GM18520 (cell line): ENCODE results near the gene MYBL2.
A peak's percentile ranks its signal among the peaks of the same experiment; 100 is the strongest.
"Not testable (repeated sequence)": the region's sequence is repeated elsewhere in the genome, so short reads cannot be mapped to it uniquely, and the experiment has no call there.

Experiments used
- ATAC-seq: cut with Tn5 transposase; IDR thresholded peaks from one replicate; pipeline ENCODE4 v1.9.1; 2021; ENCODE audit not compliant: unreplicated experiment

Gene MYBL2

DNA sequence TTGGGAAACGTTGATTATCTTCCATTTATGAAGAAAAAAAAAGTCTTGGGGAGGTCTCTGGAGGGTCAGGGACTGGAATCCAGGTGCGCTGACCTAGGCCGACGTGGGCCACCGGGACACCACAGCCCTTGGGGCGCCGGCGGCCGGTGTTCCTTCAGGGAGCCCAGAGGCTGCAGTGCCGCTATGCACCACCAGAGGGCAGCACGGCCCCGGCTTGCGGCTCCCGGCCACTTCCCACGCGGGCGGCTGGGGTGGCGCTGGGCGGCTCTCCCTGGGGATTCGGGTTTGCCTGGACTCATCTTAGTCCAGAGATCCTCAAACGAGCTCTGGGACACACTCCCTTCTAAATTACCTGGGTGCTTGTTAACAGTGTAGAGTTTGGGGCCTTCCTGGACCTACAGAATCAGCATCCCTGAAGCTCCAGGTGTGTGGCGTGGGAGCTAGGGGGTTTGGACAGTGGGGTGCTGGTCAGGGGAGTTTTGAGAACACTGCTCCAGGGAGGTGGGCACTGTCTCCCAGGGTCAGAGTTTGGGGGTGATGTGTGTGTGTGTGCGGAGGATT is 82.9 kb downstream of the MYBL2 start:
- no peak for ATAC-seq

DNA sequence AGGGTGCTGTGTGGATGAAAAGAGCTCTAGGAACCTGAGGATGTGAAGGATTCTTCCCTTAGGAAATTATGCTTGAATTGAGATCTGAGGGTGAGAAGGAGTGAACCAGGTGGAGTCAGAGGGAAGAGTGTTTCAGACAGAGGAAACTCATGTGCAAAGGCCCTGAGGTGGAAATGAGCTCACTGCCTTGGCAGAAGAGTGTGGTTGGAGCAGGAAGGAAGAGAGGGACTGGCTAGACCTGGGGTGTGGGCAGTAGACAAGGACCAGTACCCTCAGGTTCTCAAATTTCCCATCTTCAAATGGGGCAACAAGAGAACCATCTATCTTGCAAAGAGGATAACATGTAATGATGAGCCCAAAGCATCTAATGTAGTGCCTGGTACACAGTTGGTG is 83.9 kb downstream of the MYBL2 start:
- no peak for ATAC-seq

DNA sequence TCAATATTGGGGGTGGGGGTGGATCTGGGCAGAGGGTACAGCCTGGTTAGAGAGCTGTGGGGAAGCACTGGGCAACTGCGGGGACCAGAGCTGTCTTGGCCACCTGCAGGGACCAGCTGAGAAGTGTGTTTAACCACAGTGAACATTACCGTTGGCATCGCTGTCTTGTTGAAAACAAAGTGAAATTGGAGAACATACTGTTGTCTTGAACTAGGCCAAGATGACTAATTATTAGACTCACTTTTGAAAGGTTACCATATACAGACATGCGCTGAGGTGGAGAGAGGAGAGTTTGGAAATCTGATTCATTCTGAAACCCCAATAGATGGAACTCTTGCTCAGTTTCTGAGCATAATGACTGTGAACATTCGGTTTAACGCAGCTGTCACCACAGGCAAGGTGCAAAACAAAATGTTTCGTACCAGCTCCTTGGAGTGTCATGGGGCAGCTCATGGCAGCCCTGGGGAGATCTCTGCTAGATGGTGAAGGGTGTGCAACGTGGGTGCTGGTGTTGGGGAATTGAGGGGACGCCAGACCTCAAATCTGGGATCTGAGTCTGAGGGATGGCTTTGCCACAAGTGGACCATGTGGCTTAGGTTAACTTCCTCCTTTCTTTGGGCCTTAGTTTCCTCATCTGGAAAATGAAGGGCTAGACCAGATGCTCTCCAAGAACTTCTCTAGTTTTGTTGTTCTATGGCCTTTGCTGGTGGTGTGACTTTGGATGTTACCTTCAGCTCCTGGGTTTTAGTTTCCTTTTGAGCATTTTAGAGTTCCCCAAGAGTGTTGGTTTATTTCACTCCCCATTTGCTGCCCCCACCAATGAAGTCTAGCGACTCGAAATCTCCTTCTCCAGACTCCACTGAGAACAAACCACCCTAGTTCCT is 84.5 kb downstream of the MYBL2 start:
- peak; percentile 83 for ATAC-seq

DNA sequence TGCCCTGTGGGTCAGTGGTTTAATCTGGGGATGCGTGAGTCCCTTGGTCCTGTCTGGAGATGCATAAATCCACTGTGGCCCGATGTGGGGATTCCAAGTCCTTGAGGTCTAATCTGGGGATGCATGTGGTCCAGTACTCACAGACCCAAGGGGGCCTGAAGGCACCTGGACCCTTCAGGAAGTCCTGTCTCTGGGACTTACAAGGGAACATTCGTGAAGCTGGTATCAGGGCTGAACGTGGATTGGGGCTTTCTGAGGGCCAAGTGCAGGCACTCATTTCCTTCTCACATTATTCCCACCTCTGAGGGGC is 85.1 kb downstream of the MYBL2 start:
- no peak for ATAC-seq

DNA sequence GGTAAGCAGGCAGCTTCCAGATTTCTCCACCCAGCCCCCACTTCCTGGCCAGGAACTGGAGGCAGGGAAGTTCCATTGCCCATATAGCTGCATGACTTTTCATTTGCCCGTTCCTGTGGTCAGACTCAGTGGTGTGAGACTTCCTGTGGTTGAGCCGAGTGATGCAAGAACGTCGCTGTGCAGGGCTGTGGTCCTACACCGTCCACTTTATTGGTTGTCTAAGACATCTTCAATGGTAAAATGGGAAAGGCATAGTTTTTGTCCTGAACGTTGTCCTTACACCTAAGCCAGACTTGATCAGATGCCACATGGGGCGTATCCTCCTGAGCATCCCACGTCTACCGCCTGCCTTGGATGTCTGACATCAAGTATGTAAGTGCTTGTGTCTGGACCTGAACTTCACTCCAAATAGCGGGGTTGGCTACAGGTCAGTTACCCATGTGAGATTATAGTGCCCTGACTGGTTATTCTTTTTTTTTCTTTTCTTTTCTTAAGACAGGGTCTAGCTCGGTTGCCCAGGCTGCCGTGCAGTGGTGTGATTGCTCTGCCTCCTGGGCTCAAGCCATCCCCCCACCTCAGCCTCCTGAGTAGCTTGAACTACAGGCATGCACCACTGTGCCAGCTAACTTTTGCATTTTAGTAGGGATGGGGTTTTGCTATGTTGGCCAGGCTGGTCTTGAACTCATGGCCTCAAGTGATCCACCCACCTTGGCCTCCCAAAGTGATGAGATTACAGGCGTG is 85.8 kb downstream of the MYBL2 start:
- peak; percentile 37 for ATAC-seq

DNA sequence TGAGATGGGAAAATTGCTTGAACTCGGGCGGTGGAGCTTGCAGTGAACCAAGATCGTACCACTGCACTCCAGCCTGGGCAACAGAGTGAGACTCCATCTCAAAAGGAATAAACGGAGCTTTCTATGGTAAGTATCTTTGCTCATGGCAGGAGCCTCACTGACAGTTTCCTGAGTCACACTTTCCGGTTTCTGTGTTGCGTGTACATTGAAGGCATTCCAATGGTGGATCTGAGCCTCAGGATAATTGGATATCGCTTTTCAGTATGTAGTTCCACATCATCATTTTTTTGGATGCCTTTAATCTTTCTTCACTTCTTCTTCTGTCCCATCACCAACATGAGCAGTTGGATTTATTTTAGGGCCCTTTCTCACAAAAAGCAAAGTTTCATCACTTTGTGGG is 88.5 kb downstream of the MYBL2 start:
- no peak for ATAC-seq

DNA sequence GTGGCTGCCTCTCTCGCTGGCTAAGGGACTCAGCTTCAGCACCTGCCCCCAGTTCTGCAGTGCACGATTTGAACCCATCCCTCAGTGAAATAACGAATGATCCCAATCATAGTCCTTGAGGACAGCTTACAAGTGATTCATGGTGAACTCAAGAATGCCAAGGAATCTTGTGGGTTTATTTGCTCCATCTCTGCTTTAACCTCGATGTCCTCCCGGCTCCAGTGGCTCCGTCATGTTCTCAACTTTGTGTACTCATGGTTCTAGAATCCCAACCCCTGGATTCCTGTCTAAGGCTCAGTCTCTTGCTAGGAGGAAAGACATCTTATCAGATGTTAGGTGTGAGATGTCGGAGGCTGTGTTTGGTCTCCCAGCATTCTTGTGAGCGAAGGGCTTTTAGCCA is 88.9 kb downstream of the MYBL2 start:
- ATAC-seq = no peak

DNA sequence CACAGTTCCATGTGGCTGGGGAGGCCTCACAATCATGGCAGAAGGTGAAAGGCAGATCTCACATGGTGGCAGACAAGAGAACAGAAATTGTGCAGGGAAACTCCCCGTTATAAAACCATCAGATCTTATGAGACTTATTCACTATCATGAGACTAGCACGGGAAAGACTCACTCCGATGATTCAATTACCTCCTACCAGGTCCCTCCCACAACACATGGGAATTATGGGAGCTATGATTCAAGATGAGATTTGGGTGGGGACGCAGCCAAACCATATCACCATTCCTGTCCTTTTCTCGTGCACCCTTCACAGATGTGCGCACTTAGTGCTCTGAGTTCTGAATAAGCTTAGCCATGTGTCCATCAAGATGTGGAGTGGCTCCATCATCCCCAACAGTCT is 91.0 kb downstream of the MYBL2 start:
- ATAC-seq = not testable (repeated sequence)

DNA sequence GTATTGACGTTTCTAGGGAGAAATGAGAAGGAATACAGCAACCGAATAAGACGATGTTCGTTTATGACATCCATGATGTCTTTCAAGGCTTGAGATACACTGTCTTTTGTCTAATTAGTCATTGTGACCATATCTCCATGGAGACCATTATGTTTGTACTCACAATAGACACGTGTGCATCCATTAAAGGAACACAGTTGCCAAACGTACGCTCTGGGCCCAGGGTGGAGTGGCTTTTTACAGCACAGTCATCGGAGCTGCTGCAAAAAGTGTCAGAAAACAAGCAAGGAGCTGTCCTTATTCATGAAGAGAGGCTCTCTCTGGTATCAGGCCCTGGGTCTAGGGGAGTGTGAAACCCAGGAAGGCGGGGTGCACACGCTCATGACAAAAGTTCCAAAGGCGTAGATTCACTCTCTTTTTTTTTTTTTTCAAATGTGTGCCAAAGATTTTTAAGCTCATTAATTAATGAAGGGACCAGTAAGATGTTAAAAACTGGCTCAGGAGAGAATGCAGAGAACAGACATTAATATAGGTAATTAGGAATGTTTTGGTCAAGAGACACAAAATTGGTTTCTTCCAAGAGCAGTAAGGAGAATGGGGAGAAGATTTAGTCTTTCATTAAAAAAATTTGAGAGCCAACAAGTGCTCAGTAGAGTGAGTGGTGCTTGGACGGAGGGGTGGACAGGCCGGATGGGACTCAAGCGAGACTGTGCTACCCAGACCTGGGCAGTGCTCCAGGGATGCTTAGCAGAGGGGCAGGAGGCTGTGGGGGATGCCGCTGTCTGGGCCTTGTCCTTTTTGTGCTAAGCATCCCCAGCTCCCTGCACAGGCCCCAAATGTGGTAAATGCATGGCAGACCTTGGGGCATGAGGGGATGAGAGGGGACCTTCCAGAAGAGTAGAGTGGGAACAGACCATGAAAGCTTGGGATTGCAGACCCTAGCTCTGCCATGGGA is 94.7 kb downstream of the MYBL2 start:
- no peak for ATAC-seq

DNA sequence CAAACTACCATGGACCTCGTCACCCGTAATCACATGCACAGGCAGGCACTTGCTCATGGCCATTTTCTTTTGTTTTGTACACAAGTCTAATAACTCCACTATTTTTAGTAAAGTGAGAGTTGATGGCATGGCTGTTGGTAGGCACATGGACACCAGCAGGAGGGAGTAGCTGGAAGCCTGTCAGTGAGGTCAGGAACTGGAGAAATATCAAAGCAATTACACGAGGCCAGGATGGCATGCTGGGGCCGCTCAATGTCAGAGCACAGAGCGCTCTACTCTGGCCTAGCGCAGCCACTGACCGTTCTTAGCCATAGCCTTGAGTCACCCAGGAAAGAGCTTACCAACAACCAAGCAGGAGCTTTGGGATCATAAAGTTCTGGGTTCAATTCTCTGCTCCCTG is 96.0 kb downstream of the MYBL2 start:
- ATAC-seq = no peak

DNA sequence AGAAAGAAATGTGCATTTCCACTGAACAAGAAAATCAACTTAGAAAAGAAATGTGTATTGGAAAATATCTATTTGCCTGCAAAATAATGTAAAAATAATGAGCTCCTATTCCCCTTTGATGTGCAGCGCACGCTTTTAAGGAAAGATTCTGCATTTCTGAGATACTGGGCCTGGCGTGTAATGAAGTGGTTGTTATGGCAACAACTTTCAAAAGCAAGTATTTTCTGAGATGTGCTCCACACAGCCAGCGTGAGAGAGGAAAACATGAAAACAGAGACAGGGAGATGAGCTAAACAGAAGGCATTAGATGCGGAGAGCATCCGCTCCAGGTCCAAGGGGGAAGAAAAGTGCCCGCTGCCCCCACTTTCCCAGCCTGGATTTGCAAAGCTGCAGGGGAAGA is 99.0 kb downstream of the MYBL2 start:
- ATAC-seq = no peak
